GM12874 (cell line): ENCODE measurements around the gene SLC48A1.

ENCODE experiments used
- TF ChIP-seq, protein P1 (sequence below): IDR thresholded peaks from 2 replicates; pipeline ENCODE4 v1.5.1; 2011; ENCODE audit warnings: low read depth, mild to moderate bottlenecking, control low read depth, low read length, moderate library complexity; ENCODE audit not compliant: insufficient read depth

SLC48A1 gene

GRCh38 chr12:47739979-47740378 lies 33.1 kb upstream of the SLC48A1 start:
- TF ChIP-seq, protein P1, sequence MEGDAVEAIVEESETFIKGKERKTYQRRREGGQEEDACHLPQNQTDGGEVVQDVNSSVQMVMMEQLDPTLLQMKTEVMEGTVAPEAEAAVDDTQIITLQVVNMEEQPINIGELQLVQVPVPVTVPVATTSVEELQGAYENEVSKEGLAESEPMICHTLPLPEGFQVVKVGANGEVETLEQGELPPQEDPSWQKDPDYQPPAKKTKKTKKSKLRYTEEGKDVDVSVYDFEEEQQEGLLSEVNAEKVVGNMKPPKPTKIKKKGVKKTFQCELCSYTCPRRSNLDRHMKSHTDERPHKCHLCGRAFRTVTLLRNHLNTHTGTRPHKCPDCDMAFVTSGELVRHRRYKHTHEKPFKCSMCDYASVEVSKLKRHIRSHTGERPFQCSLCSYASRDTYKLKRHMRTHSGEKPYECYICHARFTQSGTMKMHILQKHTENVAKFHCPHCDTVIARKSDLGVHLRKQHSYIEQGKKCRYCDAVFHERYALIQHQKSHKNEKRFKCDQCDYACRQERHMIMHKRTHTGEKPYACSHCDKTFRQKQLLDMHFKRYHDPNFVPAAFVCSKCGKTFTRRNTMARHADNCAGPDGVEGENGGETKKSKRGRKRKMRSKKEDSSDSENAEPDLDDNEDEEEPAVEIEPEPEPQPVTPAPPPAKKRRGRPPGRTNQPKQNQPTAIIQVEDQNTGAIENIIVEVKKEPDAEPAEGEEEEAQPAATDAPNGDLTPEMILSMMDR, result no peak

GRCh38 chr12:47740606-47741339 lies 32.3 kb upstream of the SLC48A1 start:
- TF ChIP-seq, protein P1, result no peak; the same call in 1 of the 2 replicates

DNA sequence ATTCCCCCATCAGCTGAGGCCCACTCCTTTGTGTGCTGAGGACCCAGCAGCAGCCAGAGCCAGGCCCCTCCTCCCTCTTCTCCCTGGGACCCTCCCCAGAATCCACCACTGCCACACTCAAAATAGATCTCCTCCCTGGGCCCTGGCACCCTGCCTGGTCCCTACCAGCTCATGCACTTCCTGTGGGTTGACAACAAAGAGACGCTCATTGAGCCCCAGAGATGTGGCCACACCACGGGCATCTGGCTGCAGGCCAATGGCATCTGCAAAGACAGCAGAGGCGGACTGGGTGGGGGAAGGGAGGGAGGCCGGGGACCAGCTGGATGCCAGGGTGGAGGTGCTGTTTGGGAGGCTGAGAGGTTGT lies 31.7 kb upstream of the SLC48A1 start:
- TF ChIP-seq, protein P1, result no peak

GRCh38 chr12:47742253-47742825 lies 30.7 kb upstream of the SLC48A1 start:
- TF ChIP-seq, protein P1, result peak; percentile 97

GRCh38 chr12:47743311-47743860 lies 29.7 kb upstream of the SLC48A1 start:
- TF ChIP-seq, protein P1, result no peak

GRCh38 chr12:47744005-47744651 lies 28.9 kb upstream of the SLC48A1 start:
- TF ChIP-seq, protein P1, result peak; percentile 72

GRCh38 chr12:47744778-47745436 lies 28.1 kb upstream of the SLC48A1 start:
- TF ChIP-seq, protein P1, result no peak
